ENCODE data around the gene CRTC1.
"Not testable (repeated sequence)": the region's sequence is repeated elsewhere in the genome, so short reads cannot be mapped to it uniquely, and the experiment has no call there.

The CRTC1 gene

DNA sequence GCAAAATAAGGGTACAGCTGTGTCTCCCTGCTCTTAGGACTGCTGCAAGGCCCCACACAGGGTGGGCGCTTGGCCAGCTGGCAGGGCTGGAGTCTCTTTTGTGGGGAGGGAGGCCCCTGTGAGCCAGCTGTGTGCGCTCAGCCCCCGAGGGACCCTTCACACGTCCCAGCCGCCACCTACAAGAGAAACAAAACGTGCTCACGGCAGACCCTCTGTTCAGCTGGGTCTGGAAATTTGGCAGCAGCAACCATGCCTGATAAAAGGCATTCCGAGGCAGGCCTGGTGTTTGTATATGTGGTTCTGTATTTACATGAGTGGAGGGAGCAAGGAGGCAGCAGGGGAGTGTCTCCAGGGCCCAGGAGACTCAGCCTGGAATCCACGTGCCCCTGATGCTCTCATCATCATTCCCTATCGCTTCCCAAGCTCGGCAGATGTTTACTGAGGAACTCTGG lies 49.7 kb downstream of the CRTC1 start:
- no peak for DNase-seq

DNA sequence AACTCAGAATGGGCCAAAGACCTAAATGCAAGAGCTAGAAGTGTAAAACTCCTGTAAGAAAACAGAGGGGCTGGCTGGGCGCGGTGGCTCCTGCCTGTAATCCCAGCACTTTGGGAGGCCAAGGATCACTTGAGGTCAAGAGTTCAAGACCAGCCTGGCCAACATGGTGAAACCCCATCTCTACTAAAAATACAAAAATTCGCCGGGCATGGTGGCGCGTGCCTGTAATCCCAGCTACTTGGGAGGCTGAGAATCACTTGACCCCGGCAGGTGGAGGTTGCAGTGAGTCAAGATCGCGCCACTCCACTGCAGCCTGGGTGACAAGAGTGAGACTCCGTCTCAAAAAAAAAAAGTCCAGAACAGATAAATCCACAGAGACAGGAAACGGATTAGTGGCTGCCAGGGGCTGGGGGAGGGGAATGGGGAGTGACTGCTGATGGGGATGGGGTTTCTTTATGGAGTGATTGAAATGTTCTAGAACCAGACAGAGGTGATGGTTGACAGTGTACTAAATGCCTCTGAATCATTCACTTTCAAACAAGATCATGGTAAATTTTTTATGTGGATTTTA lies 50.4 kb downstream of the CRTC1 start:
- not testable (repeated sequence) for DNase-seq

DNA sequence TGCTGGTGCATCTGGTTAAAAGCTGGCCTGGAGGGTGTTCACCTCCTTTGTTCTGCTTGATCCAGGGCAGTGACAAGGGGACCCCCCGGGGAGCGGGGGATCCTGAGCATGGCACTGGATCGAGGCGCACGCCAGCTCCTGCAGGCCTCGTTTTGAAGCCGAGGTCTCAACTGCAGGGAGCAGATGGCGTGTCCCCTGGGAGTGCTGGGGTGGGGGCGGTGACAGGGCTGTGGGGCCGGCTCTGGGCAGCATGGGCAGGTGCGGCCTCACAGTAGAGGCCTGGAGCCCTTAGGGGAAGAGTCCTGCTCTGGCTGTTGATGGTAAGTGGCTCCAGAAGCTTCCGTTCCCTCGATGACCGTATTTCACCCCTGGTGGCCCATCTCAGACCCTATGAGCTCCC lies 51.8 kb downstream of the CRTC1 start:
- no peak for DNase-seq

DNA sequence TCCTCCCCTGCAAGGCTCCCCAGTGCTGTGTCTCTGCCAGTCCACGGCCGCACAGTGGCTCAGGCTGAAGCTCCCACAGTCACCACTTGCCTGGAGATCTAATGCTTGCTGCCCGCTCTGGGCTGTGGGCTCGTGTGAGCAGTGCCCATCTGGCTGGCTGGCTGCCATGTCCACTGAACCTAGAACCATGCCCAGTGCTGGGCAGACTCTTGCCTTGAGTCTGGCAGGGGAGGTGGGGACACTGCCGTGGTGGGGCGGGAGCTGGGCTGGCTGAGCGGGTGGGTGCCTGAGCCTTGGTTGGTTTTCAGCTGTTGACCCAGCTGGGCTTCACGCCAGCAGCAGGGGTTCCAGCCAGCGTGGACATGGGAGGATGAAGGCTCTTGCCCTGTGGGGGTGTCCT lies 52.3 kb downstream of the CRTC1 start:
- DNase-seq = no peak

DNA sequence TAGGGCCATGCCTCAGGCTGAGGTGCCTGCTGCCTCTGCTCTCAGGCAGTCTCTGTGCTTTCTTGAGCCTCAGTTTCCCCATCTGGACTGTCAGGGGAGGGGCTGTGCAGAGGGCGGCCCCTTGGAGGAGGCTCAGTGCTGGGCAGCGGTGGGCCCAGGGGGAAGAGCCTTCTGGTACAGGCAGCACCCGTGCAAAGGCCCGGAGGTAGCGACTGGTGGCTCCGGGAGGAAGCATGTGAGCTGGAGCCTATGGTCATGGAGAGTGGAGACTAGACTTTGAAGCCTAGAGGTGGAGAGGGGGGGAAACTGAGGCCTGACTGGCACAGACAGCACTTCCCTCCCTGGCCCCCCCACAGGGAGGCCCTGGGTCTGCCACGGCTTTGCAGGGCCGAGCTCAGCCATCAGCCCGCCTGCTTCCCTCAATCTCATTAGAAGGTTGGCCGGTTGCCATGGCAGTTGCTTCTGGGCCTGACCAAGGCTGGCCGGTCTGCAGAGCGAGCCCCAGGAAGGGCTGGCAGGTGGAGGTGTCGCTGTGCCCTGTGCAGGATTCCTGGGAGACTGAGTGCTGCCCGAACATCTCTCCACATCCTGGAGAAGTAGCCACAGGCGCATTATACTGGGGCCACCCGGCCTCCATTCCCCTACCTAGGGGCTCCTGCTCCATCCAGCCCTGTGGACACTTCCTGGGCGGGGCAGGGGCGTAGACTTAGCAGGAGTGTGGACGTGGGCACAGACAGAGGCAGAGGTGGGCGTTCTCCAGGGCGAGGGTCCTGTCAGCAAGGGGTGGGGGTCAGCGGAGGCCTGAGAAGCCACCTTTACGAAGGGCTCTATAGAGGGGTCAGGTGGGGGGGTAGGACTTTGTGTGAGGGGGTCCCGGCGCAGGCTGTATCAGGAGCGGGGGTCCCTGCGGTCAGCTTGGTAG lies 53.2 kb downstream of the CRTC1 start:
- no peak for DNase-seq

DNA sequence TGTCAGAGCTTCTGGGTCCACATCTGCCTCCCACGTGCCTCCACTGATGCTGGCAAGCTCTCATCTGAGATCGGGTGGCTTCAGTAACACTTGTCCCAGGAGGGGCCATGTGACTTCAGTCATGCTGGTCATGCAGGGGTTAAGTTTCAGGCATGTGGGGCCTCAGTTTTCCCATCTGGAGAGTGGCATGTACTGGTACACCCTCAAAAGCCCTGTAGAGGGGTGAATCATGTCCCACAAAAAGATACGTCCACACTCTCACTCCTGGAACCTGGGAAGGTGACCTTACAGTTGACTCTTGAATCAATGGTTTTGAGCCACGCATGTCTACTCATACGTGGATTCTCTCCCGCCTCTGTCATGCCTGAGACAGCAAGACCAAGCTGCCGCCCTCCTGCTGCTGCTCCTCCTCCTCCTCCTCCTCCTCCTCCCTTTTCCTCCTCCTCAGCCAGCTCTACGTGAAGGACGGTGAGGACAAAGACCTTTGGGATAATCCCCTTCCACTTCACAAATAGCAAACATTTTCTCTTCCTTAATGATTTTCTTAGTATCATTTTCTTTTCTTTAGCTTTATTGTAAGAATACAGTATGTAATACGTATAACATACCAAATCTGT lies 54.0 kb downstream of the CRTC1 start:
- DNase-seq = no peak

DNA sequence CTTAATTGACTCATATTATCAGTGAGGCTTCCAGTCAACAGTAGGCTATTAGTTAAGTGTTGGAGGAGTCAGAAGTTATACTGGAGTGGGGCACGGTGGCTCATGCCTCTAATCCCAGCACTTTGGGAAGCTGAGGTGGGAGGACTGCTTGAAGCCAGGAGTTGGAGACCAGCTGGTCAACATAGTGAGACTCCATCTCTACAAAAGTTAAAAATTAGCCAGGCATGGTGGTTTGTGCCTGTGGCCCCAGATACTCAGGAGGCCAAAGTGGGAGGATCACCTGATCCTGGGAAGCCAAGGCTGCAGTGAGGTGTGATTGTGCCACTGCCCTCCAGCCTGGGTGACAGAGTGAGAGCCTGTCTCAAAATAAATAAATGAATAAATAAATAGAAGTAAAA lies 54.5 kb downstream of the CRTC1 start:
- no peak for DNase-seq

DNA sequence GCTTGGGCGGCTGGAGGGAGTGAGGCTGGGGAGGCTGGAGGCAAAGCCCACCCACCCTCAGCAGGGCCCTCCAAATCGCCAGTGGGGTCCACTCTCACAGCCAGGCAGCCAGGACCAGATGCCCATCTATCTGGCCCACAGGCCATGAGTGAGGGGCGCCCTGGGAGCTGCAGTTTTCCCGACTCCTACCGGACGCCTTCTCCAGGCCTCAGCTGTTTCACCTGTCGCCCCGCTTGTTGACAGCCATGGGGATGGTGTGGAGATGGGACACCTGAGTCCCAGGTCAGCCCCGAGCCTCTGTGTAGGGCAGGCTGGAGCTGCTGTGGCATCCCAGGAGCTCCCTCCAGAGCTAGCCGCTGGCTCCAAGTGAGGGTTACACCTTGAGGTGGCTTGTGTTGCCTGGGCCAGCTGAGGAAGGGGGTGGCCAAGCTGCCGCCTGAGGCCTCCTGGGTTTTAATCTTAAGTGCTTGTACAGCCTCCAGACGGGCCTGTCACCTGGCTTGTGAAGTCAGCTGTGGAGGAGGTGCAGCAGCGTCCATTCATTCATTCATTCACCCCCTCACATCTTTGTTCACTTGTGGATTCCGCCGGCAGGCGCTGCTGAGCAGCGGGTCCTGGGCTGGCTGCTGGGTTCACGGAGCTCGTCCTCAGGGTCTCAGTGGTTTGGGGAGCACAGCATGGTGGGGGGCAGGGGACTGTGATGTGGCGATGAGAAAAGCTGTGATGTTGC lies 55.6 kb downstream of the CRTC1 start:
- DNase-seq = no peak

DNA sequence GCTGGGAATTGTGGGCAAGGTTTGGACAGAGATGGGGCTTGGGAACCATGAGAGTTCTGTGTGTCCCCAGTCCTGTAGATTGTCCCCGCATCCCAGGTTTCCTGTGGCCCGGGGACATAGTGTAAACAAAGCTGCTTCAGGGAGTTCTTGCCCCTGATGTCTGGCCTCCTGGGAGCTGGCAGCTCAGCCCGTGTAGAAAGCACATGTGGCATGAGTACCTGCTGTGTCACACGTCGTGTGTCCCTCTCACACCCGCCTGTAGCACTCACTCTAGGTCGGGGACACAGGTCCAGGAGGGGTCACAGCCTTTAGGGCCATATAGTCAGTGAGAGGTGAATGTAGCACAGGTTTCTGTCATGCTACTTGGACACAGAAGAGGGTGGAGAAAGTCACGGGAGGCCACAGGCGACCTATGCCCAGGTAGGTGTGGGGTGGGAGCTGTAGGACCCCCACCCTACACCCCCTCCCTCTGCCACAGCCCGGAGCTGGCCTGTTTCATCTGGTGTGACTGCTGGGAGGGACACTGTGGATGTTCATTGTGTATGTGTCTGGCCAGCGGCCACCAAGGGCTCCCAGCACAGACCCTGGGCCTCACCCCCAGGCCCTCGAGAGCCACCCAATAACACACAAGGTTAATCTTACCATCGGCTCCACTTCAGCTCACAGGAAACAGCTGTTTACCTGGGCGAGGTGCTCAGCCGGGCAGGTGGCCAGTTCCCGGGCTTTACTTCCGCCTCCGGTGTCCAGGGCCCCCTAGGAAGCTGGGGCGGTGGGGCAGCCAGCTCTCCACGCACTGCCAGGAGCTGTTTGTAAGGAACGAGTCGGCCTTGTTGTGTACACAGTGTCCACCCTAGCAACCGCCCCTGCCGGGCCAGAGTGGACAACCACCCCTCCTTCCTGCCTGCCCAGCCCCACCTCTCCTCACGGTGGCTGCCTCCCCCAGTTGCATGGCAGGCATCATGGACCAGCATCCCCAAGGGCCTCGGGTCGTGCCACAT lies 57.9 kb downstream of the CRTC1 start:
- DNase-seq = no peak

DNA sequence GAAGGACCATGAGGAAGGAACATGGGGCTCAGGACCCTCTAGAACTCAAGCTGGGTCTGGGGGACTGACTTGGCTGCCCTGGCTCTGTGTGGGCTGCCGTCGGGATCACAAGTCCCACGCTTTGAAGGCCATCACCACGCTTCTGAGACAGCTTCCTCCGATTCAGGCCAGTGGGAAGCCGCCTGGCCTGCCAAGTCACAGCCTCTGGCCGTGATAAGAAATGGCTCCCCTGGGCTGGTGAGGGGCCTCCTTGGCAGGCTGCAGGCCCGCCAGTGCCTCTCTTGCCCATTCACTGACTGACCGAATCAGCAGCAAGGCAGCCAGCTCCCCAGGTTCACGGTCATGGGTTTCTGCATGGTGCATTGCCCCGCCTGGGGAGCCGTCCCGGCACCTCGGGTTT lies 58.8 kb downstream of the CRTC1 start:
- no peak for DNase-seq

DNA sequence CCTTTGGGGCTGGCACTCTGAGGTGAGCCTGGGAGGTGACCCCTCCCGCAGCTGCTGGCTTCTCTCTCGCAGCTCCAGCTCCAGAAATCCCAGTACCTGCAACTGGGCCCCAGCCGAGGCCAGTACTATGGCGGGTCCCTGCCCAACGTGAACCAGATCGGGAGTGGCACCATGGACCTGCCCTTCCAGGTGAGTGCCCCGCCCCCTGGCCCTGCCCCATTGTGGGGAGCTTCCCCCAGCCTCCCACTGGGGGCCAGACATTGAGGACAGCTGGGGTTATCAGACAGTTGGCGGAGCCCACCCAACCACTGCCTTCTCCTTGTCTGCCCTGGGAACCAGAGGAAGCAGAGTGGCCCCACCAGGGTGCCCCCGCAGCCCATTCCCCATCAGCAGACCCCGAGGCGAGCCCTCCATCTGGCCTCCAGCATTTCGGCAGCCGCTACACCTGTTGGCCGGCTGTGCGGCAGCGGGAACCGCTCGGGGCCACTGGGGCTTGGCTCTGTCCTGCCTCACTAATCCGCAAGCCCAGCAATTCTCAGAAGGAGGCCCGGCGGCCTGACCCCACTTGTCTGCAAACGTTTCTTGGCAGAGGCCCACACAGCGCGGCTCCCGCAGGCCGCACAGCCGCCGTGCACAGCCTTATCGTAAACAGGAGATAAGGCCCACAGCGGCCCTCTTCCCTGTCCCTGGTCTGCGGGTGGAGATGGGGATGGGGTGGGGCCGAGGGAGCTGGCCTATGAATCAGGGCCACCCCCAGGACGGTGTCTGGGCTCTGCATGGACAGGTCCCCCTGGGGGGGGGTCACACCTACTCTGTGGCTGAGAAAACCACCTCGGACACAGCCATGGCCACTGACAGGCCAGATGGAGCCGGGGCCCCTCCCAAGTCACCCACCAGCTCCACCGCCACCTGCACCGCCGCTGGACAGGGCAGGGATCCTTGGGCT lies 59.6 kb downstream of the CRTC1 start:
- DNase-seq = no peak

DNA sequence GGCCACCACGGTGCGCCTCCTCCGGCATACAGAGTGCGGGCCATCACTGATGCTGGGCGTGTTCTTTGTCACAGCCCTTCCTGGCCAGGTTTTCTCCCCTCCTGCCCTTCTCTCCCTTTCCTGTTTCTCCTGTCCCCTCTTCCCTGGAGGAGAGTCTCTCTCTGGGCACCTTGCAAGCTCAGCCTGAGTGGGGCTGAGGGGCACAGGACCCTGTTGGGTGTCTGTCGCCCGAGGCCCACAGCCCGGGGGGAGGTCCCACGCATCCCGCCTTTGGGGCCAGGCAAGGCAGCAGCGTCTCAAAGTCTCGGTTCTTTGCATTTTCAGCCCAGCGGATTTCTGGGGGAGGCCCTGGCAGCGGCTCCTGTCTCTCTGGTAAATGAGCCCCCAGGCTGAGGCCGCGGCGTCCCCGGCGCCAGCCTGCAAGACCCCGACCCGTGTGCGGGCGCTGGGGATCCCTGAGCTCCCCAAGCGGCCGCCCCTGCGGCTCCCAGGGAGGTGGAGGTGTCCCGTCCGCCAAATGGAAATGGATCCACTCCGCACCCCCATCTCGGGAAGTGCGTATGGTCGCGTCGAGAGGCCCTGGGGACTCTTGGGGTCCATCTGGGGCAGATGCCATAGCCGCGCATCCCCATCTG lies 60.4 kb downstream of the CRTC1 start:
- DNase-seq = no peak

DNA sequence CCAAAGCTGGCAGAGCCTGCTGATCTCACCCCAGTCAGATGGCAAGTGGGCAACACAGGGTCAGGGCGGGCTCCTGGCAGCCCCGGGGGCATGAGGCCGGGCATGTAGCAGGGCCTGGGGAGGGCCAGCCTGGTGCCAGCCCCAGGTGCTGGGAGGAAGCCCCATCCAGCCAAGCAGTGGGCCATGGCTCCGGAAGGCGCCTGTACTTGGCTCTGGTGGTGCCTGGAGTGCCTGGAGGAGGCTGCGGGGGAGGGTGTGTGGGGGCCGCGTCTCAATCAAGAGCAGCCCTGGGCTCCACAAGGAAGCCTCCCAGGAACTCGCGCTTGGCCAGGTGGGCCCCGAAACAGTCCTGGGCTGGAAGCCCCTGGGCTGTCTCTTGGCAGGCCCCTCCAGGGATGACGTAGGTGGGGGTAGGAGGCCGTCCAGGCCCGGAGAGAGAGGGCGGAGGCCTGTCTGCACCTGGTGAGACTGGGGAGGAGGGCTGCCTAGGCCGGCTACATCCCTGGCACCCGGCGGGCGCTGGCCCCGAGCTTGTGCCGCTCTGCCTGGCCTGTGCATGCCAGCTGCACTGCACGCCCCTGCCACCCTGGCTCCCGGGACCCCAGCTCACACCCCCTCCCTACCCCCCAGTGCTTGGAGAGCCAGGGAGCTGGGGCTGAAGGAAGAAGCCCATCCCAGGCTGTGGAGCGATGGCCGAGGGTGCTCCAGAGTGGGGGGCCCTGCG lies 61.7 kb downstream of the CRTC1 start:
- no peak for DNase-seq

DNA sequence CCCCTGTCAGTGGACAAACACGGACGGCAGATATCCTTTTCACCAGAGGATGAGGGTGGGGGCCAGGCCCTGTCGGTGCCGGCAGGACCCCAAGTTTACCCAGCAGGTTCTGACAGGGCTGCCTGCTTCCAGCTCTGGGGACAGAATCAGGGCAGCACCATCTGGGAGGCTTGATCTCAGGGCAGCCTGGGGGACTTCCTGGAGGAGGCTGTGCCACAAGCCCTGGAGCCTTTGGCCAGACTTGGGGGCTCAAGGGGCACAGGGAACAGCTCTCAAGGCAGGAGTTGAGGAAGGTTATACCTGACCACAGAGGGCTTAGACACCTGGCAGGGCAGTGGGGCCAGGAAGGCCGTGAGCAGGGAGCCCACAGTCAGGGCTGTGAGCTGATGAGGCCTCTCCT lies 62.5 kb downstream of the CRTC1 start:
- DNase-seq = no peak

DNA sequence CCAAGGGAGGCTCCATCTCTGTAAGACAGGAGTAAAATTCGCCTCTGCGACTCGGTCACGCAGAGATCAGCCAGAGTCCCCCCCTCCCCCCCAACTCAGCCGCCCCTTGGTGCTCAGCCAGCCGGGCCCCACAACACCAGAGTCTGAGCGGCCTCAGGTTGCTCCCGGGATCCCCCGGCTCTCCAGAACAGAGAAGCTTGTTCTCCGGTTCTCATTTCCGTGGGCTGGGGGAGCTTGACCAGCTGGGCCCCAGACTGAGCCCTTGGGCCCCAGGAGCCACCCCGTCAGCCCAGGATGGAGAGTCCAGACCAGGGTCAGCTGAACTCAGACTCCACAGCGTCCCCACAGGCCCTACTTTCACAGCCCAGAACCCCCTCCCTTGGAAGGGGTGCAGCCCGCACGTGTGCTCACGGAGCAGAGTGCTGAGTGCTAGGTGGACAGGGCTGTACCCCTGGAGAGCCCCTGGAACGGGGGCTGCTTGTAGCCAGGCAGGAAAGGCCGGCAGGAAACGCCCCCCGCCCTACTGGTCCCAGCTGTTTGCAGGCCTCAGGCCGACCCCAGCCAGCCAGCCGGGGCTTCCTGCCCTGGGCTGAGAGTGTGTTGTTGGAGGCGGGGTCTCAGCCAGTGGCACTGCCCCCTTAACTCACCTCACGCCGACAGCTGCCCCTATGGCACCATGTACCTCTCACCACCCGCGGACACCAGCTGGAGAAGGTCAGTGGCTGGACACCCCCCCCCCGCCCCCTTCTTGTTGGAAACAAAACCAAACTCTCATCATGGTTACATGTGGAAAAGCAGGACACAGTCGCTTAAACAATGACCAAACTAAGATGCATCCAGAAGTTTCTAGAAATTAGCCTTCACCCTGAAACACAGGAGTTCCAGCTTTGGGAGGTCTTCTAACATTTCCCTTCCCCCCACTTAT lies 63.2 kb downstream of the CRTC1 start:
- no peak for DNase-seq

DNA sequence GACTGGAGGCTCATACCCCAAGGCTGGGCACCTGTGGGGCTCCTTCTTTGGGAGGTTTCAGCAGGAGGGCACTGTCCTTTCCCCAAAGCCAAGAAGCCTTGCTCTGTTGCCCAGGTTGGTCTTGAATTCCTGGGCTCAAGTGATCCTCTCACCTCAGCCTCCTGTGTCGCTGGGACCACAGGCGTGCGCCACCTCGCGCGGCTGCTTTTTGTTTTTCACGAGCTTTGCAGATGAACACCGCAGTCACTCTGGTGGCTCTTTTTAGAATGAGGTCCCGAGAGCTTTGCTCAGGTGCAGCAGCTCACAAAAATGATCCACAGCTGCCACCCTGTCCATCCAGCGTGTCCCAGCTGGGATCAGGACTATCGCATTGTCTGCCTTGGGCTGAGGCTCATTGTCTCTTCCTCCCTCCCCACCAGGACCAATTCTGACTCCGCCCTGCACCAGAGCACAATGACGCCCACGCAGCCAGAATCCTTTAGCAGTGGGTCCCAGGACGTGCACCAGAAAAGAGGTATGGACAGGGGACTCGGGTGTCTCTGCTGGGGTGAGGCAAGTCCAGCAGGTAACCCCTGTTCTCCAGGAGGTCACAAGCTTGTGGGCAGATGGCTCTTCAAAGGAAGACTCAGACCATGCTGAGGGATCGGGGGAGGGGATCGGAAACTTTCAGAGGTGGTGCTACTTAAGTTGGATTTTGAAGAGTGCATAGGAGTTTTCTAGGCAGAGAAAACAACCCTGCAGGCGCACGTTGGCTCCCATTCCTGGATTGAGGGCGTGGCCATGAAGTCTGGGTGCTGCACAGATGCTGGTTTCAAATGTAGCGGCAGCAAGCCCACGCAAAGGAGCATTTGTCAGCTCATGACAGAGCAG lies 66.1 kb downstream of the CRTC1 start:
- DNase-seq = no peak

DNA sequence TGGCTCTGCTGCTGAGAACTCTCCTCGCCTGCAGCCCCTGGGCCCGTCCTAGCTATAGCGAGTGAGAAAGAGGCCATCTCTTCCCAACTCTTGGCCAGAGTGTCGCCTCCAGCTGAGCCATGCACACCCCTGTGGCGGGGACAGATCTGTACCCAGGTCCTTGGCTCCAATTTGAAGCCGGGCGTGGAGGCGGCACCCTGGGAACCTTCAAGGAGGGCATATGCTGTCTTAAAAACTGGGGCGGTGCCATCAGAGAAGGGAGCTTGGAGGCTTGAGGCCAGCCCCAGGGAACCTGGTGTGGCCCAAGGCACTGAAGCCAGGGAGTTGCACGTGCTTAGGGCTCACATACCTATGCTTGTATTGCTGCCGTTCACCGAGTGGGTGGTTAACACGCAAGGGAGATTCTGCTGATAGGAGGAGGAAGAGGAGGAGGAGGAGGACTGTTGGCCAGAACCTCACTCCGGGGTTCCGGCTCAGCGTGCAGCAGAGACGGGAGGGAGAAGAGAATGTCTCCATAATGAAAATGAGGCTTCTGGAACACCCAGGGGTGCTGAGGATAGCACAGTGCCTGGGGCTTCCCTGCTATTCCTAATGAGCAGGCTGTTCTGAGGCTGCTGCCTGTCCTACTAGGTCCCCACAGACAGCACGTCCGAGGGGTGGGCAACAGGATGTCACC lies 67.0 kb downstream of the CRTC1 start:
- DNase-seq = no peak
